Stimulated activated CD8-positive, alpha-beta memory T cell treated with anti-CD3 and anti-CD28 coated beads, Interleukin-2, amount 100 ng/mL, for 48 hours (primary cell): ENCODE measurements around the gene MANF.

ENCODE experiments used
- DNase-seq, 2 donors: peaks; one replicate each; pipeline ENCODE4 v3.0.0-alpha.2; 2020; ENCODE audit warnings: low read depth in 2 of 2

MANF gene

DNA sequence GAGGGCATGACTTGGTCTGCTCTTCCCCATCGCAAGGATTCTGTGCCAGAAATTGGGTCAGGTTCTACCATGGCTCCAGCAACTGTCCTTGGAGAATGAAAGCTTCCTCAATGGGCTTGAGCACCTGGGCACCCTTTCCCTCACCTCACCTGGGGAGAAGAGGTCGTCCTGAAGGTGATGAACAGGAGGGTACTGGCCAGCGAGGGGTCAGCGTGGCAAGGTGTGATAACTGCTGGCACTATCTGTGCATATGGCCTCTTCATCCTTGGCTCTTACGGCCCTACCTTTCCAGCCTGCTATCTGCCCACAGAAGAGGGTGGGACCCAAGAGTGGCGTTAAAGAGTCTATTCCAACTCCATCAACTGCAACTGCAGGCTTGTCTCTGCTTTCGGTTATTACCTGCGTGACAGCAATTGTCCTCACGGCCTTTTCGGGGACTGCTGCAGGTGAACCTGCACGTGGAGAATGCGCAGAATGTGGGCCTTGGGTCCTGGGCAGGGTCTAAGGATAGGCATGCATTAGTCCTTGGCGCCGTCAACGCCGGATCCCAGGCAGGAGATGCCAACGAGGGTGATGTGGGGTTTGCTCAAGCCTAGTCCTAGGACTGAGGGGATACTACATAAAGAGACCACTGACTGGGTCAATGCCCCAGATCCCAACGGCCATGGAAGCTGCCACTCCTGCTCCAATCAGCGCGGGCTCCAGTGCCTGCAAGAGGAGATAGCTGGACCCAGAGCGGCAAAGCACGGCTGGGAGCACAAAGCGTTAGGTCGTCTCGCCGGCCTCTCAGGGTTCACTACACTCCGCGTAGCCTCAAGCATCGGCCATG lies 5.4 kb downstream of the MANF start:
- DNase-seq: no peak

DNA sequence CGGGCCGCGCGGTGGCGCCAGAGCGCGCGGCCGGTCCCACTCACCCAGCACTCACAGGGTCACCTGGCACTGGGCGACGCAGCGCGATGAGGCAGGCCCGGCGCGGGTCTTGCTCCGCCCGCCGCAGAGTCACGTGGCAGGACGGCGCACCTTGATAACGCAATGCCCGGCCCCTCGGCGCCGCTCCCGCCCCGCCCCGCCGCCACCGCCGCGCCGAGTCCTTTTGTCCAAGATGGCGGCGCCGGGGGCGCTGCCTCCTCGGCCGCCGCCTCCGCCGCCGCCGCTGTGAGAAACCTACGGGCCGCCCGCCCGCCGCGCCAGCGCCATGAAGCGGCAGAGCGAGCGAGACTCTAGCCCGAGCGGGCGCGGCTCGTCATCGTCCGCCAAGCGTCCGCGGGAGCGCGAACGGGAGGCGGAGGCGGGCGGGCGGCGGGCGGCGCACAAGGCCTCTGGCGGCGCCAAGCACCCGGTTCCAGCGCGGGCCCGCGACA lies 6.0 kb downstream of the MANF start, which contains the start of gene RBM15B:
Gene RBM15B, plus strand, starts transcription at position 211 of the 491 bp plus-strand sequence. Its CDS starts 115 bp downstream, at position 326.
- peak; percentile 96 to 98 for DNase-seq

DNA sequence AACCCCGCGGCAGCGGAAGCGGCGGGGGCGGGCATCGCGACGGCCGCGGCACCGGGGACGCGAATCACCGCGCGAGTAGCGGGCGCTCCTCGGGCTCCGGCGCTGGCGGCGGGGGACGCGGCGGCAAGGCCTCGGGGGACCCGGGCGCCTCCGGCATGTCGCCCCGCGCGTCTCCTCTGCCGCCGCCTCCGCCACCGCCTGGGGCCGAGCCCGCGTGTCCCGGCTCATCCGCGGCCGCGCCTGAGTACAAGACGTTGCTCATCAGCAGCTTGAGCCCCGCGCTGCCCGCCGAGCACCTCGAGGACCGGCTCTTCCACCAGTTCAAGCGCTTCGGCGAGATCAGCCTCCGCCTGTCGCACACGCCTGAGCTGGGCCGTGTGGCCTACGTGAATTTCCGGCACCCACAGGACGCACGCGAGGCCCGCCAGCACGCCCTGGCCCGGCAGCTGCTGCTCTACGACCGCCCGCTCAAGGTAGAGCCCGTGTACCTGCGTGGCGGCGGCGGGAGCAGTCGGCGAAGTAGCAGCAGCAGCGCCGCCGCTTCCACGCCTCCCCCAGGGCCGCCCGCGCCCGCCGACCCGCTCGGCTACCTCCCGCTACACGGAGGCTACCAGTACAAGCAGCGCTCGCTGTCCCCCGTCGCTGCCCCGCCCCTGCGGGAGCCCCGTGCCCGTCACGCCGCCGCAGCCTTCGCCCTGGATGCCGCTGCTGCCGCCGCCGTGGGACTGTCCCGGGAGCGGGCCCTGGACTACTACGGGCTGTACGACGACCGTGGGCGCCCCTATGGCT lies 6.7 kb downstream of the MANF start:
- peak in 1 of 2 donors; percentile 22 for DNase-seq

DNA sequence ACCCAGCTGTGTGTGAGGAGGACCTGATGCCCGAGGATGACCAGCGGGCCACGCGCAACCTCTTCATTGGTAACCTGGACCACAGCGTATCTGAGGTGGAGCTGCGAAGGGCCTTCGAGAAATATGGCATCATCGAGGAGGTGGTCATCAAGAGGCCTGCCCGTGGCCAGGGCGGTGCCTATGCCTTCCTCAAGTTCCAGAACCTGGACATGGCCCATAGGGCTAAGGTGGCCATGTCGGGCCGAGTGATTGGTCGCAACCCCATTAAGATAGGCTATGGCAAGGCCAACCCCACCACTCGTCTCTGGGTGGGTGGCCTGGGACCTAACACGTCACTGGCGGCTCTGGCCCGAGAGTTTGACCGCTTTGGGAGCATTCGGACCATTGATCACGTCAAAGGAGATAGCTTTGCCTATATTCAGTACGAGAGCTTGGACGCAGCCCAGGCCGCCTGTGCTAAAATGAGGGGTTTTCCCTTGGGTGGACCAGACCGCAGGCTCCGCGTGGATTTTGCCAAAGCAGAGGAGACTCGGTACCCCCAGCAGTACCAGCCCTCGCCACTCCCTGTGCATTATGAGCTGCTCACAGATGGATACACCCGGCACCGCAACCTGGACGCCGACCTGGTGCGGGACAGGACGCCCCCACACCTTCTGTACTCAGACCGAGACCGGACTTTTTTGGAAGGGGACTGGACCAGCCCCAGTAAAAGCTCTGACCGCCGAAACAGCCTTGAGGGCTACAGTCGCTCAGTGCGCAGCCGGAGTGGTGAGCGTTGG lies 7.5 kb downstream of the MANF start:
- DNase-seq: no peak

DNA sequence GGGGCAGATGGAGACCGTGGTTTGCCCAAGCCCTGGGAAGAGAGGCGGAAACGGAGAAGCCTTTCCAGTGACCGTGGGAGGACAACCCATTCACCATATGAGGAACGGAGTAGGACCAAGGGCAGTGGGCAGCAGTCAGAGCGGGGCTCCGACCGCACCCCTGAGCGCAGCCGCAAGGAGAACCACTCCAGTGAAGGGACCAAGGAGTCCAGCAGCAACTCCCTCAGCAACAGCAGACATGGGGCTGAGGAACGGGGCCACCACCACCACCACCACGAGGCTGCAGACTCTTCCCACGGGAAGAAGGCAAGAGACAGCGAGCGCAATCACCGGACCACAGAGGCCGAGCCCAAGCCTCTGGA lies 8.0 kb downstream of the MANF start:
- DNase-seq: no peak

DNA sequence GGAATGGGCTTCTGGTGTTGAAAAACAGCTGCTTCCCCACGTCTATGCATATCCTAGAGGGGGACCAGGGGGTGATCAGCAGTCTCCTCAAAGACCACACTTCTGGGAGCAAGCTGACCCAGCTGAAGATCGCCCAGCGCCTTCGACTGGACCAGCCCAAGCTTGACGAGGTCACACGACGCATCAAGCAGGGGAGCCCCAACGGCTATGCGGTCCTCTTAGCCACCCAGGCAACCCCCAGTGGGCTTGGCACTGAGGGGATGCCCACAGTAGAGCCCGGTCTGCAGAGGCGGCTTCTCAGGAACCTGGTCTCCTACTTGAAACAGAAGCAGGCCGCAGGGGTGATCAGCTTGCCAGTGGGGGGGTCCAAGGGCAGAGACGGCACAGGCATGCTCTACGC lies 8.5 kb downstream of the MANF start:
- no peak for DNase-seq

DNA sequence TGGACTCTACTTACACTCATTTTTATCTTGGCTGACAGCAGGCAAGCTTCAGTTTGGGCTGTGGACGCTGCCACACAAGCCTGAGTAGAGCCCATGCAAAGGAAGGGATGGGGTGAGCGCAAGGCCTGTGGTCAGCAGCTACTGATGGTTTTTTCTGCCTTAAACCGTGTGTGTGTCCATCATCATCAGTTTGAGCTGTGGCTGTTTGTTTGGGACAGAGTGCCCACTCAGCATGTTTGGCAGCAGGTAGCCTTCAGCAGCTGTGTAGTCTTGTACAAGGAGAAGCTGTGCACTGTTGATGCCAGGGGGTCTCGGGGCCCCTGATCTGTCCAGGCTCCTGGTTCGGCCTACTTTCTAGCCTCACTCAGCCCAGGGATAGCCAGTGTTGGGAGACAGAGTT lies 9.4 kb downstream of the MANF start:
- no peak for DNase-seq

DNA sequence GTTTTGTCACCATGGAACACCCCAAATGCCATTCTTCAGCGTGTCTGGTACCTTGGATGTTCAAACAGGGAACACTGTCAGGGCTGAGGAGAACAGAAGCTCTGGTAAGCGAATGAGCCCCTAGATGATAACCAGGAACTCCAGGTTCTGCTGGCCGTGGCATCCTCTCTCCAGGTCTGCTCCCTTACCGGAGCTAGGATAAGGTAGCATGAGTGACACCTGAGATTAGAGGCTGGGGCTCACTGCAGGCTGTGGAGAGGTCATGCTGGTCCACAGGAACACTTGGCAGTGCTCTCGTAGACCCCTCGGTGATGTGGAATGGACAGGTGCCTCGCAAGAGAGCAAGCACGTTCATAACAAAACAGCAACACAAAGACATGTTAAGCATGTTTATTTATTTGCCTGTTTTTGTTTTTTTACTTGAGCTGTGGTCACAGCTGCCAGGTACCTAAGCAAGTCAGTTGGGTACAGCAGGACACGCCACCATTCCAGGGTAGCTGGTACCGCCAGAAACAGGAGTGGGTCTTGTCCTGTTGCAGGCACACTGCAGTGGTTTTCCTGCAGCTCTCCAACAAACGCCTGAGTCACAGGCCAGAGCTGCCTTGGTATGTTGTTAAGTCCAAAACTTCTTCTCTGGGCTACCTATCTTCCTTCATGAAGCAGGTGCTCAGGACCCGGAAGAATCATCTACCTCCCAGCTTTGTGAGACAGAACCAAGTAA lies 10.6 kb downstream of the MANF start:
- no peak for DNase-seq

DNA sequence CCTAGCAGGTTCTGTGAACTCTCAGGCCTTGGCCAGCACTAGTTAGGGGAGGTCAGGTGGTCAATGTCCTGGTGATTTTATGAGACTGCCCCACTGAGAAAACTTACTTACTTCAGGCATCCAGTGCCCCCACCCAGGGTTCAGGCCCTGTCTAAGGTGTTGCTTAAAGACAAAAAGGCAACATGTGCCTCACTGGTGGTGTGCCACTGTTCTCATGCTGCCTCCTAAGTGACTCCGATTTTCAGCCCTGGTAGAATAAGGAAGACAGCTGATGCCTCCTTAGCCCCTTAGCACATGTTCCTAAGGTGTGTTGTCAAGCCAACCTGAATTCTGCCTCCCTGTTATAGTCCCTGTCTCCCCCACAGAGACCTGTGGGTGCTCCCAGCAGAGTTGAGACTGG lies 11.3 kb downstream of the MANF start:
- no peak for DNase-seq

DNA sequence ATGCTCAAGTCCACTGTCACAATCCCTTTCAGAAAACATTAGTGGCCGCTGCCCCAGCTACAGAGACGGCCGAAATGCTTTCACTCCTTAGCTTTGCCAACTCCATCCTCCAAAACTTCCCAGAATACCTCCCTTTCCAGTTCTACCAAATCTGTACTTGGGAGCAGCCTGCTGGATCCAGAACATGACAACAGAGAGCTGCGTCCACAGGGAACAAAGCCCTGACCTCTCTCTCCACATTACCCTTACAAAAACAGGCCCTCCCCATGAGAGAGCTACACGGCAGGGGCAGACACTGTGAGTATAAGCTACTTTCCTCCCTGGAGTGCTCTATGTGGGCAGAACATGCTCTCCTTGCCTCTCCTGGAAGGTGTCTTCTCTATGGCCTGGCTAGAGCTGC lies 12.3 kb downstream of the MANF start:
- no peak for DNase-seq

DNA sequence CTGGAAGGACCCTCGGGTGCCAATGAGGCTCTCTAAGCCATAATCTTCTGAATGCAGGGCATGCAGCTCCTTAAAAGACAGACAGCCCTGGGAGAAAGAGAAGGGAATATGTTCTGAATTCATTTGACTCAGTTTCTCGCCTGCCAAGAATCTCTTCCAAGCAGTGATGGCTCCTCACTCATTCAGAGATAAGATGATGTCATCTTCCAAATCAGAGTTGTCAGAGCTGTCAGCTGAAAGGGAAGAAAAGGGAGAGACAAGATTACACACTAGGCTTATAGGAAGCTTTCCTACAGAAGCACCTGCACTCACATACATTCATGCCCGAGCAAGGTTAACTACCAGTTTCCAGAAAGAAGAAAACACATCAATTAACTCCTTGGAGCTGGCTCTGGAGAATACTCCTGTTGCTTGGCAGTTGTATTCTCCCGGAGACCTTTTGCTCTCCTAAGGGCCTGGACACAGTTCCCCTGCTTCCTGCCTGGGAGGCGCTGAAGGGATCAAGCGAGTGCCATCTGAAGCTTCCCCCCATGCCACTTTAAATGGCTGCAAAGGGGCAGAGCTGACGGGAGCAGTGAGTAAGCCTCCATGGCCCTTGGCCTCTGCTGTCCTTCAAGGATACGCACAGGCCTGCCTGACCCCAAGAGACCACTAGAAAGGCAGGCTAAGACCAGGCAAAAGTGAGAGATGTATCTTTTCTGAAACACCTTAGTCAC lies 13.7 kb downstream of the MANF start:
- DNase-seq: no peak

DNA sequence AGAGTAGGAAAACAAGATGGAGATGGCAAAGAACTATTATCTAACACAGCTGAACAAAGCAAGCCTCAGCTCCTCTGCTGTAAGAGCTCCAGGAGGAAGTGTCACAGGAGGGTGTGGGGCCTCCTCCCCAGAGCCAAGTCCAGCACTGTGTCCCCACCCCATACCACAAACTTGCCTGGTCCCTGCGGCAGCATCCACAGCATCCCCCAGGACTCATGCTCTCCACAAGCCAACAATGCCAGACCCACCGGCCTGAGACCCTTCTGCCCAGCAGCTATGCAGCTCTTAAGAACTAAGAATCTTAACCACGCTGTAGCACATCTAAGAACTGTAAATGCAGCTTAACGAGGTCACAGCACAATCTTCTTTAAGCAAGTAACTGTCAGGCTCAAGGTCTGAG lies 15.1 kb downstream of the MANF start:
- no peak for DNase-seq

DNA sequence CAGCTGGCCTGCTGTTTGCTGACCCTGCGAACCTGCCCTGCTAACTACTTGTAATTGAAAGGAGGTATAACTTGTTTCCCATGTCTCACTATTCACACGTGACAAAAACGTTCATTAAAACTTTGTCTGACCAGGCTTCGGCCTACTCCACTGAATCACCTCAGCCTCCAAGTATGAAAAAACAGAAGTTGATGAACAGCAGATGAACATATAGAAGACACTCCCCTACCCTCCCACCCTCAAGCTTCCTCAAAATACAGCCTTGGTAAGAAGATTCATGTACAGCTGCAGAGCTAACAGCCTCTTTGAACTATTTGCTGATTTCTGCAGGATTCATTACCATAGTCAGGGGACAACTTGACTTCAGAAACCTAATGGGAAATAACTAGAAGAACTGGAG lies 16.6 kb downstream of the MANF start:
- no peak for DNase-seq

DNA sequence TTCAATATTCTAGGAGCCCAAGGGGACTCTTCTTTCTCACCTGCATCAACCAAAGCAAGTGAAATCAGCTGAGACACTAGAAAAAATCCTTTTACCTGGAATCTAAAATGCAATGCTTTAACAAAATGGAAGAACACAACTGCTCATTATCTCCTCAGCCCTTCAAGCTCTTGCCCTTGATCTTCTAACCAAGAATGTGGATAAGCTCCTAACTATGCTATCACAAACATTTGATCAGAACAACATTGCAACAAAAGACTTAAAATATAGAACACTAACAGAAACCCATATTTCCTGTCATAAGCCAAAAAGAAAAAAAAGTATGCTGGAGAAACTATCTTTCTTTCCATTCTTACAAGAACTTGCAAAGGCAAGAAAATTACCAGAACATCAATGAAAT lies 18.6 kb downstream of the MANF start:
- DNase-seq: no peak

DNA sequence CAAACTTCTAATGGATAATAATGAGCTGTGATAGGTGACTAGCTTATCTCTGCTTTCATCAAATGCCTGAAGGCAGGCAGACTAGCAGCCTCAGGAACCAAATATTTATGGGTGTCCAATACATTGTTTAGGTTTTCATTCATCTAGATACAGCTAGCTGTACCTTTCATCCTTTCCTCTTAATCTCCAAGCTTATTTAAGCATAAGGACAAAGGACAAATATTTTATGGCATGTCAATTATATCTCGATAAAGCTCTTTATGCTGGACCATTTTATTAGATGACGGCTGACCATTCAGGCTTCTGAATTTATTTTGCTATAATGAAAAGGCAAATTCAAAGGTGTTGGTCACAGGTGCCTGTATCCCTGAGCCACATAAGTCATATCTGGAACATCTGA lies 22.9 kb downstream of the MANF start:
- no peak for DNase-seq

DNA sequence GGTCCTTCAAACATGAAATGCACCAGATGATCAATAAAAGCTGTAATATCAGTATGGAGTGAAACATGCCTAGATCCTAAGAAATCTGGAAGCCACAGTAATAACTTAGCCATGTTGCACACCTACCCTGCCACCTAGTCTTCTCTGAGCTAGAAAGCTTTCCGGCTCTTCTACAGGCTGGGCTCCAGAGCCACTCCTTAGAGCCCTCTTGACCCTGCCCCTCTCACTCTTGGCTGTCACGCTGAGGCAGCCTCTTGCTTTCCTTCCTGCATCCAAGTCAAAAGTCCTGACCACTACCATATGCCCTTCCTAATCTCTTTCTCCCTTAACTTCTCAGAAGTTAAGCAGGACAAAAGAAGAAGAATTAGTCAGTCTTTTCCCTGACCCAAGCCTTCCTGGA lies 23.7 kb downstream of the MANF start:
- no peak for DNase-seq

DNA sequence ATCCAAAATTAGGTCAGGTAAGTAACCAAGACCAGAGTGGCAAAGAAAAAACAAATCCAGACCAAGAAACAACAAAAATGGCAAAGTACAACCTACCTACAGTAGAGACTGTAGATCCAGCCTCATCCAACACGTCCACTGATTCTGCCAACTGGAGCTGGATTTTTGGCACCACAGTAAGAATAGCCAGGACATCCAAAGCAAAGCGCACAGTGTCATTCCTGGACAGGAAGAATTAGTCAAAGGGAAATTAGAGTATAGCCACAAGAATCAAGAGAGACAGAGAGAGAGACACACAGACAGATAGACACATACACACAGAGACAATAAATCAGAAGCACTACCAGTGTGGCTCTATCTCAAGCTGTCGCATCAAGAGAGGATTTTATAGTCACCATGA lies 37.1 kb downstream of the MANF start:
- no peak for DNase-seq

DNA sequence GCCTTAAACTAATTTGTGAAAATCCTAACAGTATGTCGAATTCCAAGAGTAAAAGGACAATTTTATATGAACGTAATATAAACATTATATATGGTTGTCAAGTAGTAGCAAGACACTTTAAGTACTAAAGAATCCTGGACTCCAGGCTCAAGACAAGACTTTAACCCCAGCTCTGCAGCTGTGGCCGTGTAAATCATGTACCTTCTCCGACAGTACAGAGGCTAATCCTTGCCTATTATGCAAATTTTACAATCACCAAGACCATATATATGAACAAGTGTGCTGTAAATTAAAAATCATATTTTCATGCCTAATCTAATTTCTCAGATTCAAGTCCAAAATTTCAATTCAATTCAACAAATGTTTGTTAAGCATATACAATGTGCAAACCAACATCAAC lies 41.8 kb downstream of the MANF start:
- no peak for DNase-seq

DNA sequence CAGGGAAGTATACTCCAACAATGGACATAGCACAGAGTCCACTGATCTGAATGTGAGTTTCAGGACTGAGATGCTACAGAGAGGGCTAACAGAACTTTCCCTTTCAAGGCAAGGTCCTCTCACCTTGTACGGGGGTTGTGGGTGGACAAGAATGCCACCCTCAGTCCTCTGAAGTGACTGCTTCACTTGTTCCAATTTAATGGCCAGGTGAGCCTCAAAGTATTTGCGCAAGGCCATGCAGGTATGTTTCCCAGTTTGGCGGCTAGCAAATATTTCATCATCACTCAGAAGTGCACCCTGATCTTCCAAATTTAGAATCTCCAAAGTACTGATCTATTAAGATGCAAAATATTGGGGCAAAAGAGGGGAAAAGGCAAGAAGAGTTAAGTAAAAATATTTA lies 44.0 kb downstream of the MANF start:
- no peak for DNase-seq

DNA sequence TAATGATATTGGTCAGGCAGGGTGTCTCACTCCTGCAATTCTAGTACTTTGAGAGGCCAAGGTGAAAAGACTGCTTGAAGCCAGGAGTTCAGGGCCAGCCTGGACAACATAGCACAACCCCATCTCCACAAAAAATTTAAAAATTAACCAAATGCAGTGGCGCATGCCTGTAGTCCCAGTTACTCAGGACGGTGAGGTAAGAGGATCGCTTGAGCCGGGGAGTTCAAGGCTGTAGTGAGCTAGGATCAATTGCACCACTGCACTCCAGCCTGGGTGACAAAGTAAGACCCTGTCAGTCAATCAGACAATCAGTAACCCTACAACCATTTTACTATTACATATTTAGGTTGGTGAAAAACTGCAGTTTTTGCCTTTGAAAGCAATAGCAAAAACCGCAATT lies 49.0 kb downstream of the MANF start:
- DNase-seq: no peak

DNA sequence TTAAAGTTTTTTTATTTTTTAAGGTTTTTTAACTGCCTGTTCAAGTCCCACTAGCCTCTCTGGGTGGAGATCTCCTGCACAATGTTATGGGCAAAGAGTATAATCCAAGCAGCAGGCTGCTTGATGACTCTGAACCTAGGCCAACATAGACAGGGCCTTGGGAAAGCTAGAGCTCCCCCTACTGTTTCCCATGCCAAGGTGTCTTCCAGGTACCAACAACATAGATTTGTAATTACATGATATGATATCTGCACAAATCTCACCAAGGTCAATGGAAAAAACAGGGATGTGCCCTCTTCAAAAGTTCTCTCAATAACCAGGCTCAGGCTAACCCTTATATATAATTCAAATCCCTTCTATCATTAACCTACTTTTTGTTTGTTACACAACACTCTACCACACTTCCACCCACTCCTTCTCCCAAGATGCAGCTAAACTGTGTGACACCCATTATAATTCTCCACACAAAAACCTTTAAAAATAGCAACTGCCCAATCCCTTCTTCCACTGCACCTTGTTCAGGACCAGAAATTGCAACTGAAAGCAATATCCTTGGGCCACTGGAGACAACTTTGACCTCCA lies 49.7 kb downstream of the MANF start:
- peak in 1 of 2 donors; percentile 16 for DNase-seq
